Measurements from ENCODE around the gene ASCC1.

The ASCC1 gene

GRCh38 chr10:72106154-72106849 lies 109.8 kb downstream of the ASCC1 start:
- in situ Hi-C loops (cut with MboI; ENCODE audit: low sequenced_read_pairs), result no loop called here

GRCh38 chr10:72105710-72106109 lies 110.4 kb downstream of the ASCC1 start:
- in situ Hi-C loops (cut with MboI; ENCODE audit: low sequenced_read_pairs), result no loop called here

DNA sequence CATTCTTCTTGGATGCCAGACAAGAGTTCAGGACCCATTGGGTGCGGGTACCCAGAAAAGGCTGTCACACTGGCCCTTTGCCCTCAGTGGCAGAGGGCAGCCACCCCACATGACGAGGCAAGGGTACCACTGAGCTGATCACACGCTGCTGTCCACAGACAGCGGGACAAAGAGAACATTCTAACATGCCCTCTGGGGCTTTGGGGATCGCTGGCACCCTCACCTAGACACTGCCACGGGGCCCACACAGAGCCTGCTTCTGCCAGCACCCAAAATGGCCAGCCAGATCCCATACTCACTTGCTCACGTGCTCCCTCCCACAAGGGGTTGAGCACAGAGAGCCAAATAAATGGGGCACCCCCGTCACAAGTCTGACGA lies 111.0 kb downstream of the ASCC1 start:
- in situ Hi-C loops (cut with MboI; ENCODE audit: low sequenced_read_pairs), result no loop called here

- in situ Hi-C loops (cut with MboI; ENCODE audit: low sequenced_read_pairs), result no loop called here
Measured at GRCh38 chr10:72104472-72105097, 111.5 kb downstream of the ASCC1 start.

GRCh38 chr10:72099600-72099921 lies 116.5 kb downstream of the ASCC1 start:
- in situ Hi-C loops (cut with MboI; ENCODE audit: low sequenced_read_pairs), result no loop called here

DNA sequence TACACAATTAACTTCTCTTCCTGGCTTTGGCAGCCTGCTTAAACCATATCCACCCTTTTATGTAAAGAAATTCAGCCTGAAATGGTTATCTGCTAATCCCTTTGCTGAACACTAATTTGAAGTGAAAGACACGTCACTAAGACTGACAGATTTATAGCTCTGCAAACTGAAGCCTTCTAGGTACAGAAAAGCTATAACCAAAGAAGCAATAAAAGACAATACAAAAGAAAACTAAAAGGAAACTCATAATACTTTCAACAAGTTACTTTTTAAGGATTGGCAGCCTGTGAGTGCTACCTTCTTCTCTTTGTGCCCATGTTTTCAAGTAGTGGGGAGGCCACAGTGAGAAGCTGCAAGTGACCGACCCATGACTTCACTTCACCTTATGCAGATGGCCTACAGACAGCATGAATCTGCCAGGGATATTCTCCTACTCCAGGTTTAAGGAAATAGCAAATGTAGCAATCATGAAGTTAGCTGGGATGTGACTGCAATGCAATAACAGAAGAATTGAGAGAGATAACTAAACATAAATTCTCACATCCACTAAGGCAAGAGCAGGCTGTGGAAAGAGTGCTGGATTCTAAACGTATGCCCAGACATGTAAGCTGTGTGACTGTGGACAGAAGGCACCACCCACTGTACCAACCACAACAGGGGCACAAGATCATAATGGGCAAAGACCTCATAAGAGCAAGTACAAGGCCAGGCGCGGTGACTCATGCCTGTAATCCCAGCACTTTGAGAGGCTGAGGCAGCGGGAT lies 117.1 kb downstream of the ASCC1 start:
- in situ Hi-C loops (cut with MboI; ENCODE audit: low sequenced_read_pairs), result no loop called here

- in situ Hi-C loops (cut with MboI; ENCODE audit: low sequenced_read_pairs), result no loop called here
Measured at GRCh38 chr10:72098301-72098835, 117.7 kb downstream of the ASCC1 start.

GRCh38 chr10:72097448-72098300 lies 118.4 kb downstream of the ASCC1 start:
- in situ Hi-C loops (cut with MboI; ENCODE audit: low sequenced_read_pairs), result no loop called here

DNA sequence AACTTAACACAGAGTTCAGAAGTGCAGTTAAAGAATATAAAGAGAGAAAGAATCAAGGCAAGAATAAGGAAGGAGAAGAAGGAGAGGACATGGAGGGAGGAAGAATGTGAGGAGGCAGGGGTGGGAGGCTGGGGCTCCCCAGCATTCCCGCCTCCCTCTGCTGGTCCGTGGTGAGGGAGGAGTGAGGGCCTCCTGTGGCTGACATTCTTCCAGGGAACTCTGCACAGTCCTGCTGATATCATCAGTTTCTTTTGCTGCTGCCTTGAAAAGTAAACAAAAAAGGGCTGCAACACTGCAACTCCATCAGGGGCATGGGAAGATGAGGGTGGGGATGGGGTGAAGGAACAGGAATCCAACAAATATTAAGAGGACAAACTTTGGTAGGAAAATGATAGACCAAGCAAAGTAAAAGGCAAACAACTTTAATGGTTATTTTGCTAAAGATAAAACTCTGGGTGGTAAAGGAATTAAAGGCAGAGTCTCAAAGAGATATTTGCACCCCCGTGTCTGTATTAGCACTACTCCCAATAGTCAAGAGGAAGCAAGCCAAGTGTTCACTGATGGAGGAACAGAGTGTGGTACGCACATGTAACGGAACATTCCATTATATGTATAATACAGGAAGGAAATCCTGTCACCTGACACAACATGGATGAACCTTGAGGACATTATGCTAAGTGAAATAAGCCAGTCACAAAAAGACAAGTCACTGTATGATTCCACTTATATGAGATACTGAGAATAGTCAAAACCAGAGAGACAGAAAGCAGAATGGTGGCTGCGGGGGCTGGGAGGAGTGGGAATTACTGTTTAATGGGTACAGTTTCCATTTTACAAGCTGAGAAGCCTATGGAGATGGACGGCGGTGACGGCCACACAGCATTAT lies 119.7 kb downstream of the ASCC1 start:
- in situ Hi-C loops (cut with MboI; ENCODE audit: low sequenced_read_pairs), result no loop called here

- in situ Hi-C loops (cut with MboI; ENCODE audit: low sequenced_read_pairs), result no loop called here
Measured at GRCh38 chr10:72095195-72095594, 120.9 kb downstream of the ASCC1 start.

GRCh38 chr10:72094574-72094973 lies 121.5 kb downstream of the ASCC1 start:
- in situ Hi-C loops (cut with MboI; ENCODE audit: low sequenced_read_pairs), result no loop called here

DNA sequence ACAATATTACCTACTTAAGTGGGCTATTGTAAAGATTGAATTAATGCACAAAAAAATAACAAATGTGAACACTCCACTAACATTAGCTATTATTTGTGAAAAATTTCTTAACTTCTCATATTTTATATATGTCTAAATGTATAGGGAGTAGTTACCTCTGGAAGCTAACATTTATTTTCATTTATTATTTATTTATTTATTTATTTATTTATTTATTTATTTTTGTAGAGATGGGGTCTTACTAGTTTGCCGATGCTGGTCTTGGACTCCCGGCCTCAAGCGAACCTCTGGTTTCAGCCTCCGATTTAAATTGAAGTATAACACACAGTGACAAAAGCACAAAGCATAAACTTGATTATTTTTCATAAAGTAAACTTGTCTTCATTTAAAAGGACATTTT lies 122.6 kb downstream of the ASCC1 start:
- in situ Hi-C loops (cut with MboI; ENCODE audit: low sequenced_read_pairs), result no loop called here

DNA sequence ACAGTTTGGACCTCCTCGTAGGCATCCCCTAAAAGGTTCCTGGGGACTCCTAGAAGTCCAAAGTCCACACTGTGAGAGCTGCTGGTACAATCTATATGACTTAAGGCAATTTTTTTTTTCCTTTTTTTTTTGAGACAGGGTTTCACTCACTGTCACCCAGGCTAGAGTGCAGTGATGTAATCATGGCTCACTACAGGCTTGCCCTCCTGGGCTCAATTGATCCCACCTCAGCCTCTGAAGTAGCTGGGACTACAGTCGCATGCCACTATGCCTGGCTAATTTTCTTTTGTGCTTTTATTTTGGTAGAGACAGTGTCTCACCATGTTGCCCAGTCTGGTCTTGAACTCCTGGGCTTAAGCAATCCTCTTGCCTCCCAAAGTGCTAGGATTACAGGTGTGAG lies 123.1 kb downstream of the ASCC1 start:
- in situ Hi-C loops (cut with MboI; ENCODE audit: low sequenced_read_pairs), result no loop called here

DNA sequence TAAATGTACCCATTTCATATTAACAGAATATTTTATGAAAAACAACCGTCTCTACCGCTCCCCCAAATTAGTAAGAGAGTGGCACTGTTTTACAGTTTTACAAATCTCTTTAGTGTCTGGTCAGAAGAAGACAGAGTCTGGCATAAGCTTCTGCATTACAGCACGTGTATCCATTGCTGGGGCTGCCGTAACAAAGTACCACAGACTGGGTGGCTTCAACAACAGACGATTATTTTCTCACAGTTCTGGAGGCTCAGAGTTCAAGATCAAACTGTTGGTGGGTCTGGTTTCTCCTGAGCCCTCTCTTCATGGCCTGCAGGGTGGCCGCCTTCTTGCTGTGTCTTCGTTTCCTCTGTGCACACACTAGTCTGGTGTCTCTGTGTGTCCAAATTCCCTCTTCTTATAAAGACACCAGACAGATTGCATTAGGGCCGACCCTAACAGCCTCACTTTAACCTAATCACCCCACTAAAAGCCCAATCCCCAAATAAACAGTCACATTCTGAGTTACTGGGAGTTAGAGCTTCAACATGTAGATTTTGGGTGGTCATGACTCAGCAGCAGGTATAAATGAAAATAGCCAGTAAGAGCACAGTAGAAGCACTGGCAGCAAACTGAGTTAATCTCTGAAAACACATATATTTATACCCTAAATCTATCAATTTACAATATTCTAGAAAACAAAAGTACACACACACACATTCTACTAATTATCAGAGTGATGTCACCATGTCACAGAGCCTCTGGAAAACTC lies 123.7 kb downstream of the ASCC1 start:
- in situ Hi-C loops (cut with MboI; ENCODE audit: low sequenced_read_pairs), result no loop called here

- in situ Hi-C loops (cut with MboI; ENCODE audit: low sequenced_read_pairs), result no loop called here
Measured at GRCh38 chr10:72090326-72090725, 125.8 kb downstream of the ASCC1 start.

DNA sequence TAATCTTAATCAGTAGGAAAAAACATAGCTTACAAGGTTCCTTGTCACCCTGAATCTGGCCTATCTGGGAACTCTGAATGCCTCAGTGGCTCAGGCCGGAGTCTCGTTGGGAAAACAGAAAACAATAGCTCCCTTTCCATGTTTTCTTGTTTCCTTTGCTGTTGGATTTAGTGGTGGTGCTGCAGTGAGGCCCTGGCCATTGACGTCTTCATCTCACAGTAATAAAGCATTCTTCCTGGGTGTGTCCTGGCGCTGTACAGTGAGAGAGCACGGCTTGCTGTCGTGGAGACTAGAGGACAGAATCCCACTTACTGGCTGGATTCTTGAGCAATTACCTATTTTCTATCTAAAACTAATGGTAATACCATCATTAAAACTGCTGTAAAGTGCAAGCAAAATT lies 126.5 kb downstream of the ASCC1 start:
- in situ Hi-C loops (cut with MboI; ENCODE audit: low sequenced_read_pairs), result no loop called here

DNA sequence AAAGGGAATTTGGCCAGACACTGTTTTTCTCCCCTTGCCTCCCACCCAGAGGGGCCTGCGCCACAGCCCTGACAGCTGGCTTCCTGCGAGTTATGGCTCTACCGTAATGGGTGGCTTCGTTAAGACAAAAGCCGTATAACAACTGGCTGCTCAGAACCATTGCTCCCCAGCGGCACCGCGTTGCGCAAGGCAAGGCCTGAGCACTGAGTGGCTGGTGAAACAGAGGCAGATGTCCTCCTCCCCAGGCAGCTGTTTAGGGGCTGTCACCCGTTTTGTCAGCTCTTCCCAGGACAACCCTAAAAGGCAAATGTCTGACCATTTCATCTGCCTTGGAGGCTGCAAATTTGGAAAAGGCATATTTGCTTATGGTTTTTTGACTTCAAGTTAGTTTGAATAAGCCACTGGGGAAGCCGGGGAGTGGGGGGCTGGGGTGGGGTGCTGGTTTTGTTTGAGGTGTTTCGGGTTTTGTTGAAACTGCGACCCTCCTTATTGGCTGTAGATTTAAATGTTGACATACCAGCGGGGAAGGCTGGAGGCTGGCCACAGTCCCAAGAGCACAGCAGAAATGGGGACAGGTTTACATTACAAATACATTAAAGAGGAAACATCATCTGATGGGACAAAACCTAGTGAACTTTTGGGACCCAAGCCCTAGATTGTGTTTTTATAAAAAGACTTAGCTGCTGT lies 127.0 kb downstream of the ASCC1 start:
- in situ Hi-C loops (cut with MboI; ENCODE audit: low sequenced_read_pairs), result no loop called here

DNA sequence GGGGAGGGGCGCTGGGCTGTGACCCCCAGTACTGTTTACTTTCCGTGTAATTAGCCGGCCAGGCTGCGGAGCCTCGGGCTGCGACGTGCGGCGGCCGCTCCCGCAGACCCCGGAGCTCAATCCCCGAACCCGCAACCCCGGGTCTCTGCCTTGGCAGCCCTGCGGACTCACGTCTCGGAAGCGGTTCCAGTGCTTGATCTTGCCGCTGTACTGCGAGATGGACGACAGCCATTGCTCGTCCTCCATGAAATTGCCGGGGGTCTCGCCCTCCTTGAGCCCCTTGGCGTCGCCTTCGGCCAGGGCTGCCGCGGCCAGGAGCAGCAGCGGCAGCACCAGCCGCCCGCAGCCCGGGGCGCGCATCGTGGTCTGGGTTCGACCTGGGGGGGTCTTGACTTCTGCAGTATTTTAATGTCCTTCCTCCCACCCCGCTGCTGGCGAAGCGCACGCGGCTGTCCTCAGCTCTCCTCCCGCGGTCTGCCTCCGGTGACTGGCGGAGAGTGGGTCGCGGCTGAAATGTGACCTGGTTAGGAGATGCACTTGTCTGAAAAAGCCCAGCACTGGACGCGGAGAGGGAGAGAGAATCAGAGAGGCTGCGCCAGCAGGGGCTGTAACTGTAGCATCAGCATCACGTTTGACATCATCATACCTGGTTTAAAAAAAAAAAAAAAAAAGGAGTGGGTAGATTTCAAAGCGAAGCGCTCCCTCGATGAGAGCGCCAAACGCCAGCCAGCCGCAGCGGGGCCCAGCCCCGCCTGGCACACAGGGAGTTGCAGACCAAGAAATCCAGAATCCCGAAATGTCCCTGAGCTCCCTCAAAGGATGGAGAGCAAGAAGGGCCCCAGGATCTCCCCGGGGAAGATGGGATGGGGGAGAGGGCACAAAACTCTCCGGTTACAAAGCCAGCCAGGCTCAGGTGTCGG lies 127.8 kb downstream of the ASCC1 start, which contains the start of gene SPOCK2:
TSS of gene SPOCK2 (minus strand) at position 583 of the 920 bp plus-strand sequence. CDS start at position 360, 223 bp downstream.
- in situ Hi-C loops (cut with MboI; ENCODE audit: low sequenced_read_pairs), result no loop called here
